GM12878 (cell line): ENCODE results near the gene SMAD2. TPM values are rescaled to one million over a fixed set of nuclear protein-coding genes. Genes with fewer than 3 reads are reported as not detected.

Experiments
- ATAC-seq: fragments of 200-7000 bp; cut with Tn5 transposase; 3 replicates; pipeline ENCODE4 v1.9.1; 2020; ENCODE audit warnings: mild to moderate bottlenecking, moderate library complexity
- BruUV-seq: library from RNA; stranded (reverse); fragments of 400-500 nt; replicated peaks from 2 replicates; lab custom pipeline; 2021; lab: Mats Ljungman, UMichigan
- CTCF ChIA-PET: fragments of 300-600 bp; sonication (Branson Sonifier 250); formaldehyde crosslinking; extraction: SDS; loops from one replicate; lab custom pipeline; 2021; ENCODE audit warnings: inconsistent platforms; lab: Yijun Ruan, JAX
- POLR2A ChIA-PET: fragments of 350-600 bp; formaldehyde crosslinking; extraction: SDS; loops from one replicate; lab custom pipeline; 2021; ENCODE audit warnings: inconsistent platforms; lab: Charles Lee
- RAD21 ChIA-PET: fragments of 300-600 bp; sonication (Branson Sonifier 250); formaldehyde crosslinking; loops from one replicate; lab custom pipeline; 2023; ENCODE audit warnings: antibody characterized with exemption; ENCODE audit not compliant: unreplicated experiment; lab: Charles Lee
- SMC1A ChIA-PET: fragments of 300-600 bp; sonication (Branson Sonifier 250); formaldehyde crosslinking; loops from one replicate; lab custom pipeline; 2023; ENCODE audit not compliant: unreplicated experiment, uncharacterized antibody; lab: Charles Lee
- DNase-seq: peaks from one replicate; pipeline ENCODE4 v3.0.0-alpha.2; 2011; ENCODE audit warnings: low read depth, low spot score
- FAIRE-seq: peaks from 3 replicates; lab custom pipeline; 2011; peaks lifted over from hg19 to GRCh38; lab: Jason Lieb, UNC
- H2AFZ ChIP-seq: 2 replicates; pipeline ENCODE4 v1.6.0; 2011; ENCODE audit warnings: low read depth, low read length, control low read depth; ENCODE audit not compliant: control insufficient read depth
- H3K27ac ChIP-seq: 2 replicates; pipeline ENCODE4 v1.5.1; 2011; ENCODE audit warnings: control low read depth; ENCODE audit not compliant: control insufficient read depth, insufficient read depth
- H3K27me3 ChIP-seq, 2 experiments: replicated peaks in 1 of 2; 2 replicates each; pipeline versions ENCODE4 v1.6.0 to v1.6.1; 2011; ENCODE audit warnings: low read length in 1 of 2; ENCODE audit not compliant: control insufficient read depth in 2 of 2, insufficient read depth in 2 of 2
- H3K36me3 ChIP-seq, 2 experiments: 2 replicates each; pipeline ENCODE4 v1.5.1; 2011; ENCODE audit warnings: low read length in 1 of 2; ENCODE audit not compliant: control insufficient read depth in 2 of 2, insufficient read depth in 2 of 2
- H3K4me1 ChIP-seq: 2 replicates; pipeline ENCODE4 v1.6.1; 2011; ENCODE audit warnings: mild to moderate bottlenecking, low read length, moderate library complexity, mixed read lengths; ENCODE audit not compliant: control insufficient read depth, insufficient read depth
- H3K4me2 ChIP-seq: 2 replicates; pipeline ENCODE4 v1.6.0; 2011; ENCODE audit warnings: control low read depth; ENCODE audit not compliant: control insufficient read depth, insufficient read depth
- H3K4me3 ChIP-seq: fragments of 200-600 bp; sonication (generic); 2 replicates; pipeline ENCODE4 v1.5.1; 2016
- H3K79me2 ChIP-seq: 2 replicates; pipeline ENCODE4 v1.6.0; 2011; ENCODE audit warnings: low read length; ENCODE audit not compliant: control insufficient read depth, insufficient read depth
- H3K9ac ChIP-seq: 2 replicates; pipeline ENCODE4 v1.8.0; 2011; ENCODE audit warnings: low read length, control low read depth, mixed read lengths; ENCODE audit not compliant: control insufficient read depth, insufficient read depth
- H3K9me3 ChIP-seq: replicated peaks from 3 replicates; pipeline ENCODE4 v1.5.1; 2011; ENCODE audit warnings: mild to moderate bottlenecking, low read length; ENCODE audit not compliant: control insufficient read depth, insufficient read depth
- H4K20me1 ChIP-seq: 2 replicates; pipeline ENCODE4 v1.6.0; 2011; ENCODE audit not compliant: control insufficient read depth, insufficient read depth
- BACH1 ChIP-seq: fragments of 450-650 bp; IDR thresholded peaks from 2 replicates; pipeline ENCODE4 v1.6.1; 2017; ENCODE audit warnings: mild to moderate bottlenecking, borderline replicate concordance
- E4F1 ChIP-seq: fragments of 450-650 bp; IDR thresholded peaks from 2 replicates; pipeline ENCODE4 v1.6.1; 2018; ENCODE audit warnings: borderline replicate concordance, mild to moderate bottlenecking; ENCODE audit not compliant: partially characterized antibody
- FOS ChIP-seq: IDR thresholded peaks from 3 replicates; pipeline ENCODE4 v1.6.1; 2011; ENCODE audit warnings: borderline replicate concordance; ENCODE audit not compliant: insufficient read length; ENCODE audit errors: extremely low read depth
- HDGF ChIP-seq: fragments of 450-650 bp; IDR thresholded peaks from 2 replicates; pipeline ENCODE4 v1.6.1; 2016; ENCODE audit warnings: antibody characterized with exemption
- NBN ChIP-seq: fragments of 450-650 bp; IDR thresholded peaks from 2 replicates; pipeline ENCODE4 v1.6.1; 2016
- NR2C1 ChIP-seq: fragments of 450-650 bp; IDR thresholded peaks from 2 replicates; pipeline ENCODE4 v1.6.1; 2017; ENCODE audit warnings: antibody characterized with exemption, mild to moderate bottlenecking, moderate library complexity
- POLR2A ChIP-seq: IDR thresholded peaks from 2 replicates; pipeline ENCODE4 v1.6.1; 2011; ENCODE audit warnings: low read depth, mild to moderate bottlenecking, low read length
- POLR2AphosphoS2 ChIP-seq: IDR thresholded peaks from 2 replicates; pipeline ENCODE4 v1.6.1; 2011; ENCODE audit warnings: low read depth, mild to moderate bottlenecking, low read length, improper control_type of control experiment, moderate library complexity
- RAD51 ChIP-seq: fragments of 450-650 bp; IDR thresholded peaks from 2 replicates; pipeline ENCODE4 v1.6.1; 2016; ENCODE audit warnings: moderate library complexity, mild to moderate bottlenecking, inconsistent platforms
- REST ChIP-seq: IDR thresholded peaks from 2 replicates; pipeline ENCODE4 v1.6.1; 2012; ENCODE audit warnings: mild to moderate bottlenecking, low read depth, low read length
- STAT3 ChIP-seq: IDR thresholded peaks from 2 replicates; pipeline ENCODE4 v1.6.1; 2011; ENCODE audit warnings: low read depth, low read length, improper control_type of control experiment
- TARDBP ChIP-seq: IDR thresholded peaks from 2 replicates; pipeline ENCODE4 v1.6.1; 2016; ENCODE audit warnings: borderline replicate concordance
- USF1 ChIP-seq: IDR thresholded peaks from 2 replicates; pipeline ENCODE4 v1.6.1; 2011; ENCODE audit warnings: borderline replicate concordance, low read depth, mild to moderate bottlenecking, moderate library complexity, mixed read lengths, low read length; ENCODE audit not compliant: insufficient read depth; ENCODE audit errors: extremely low read length
- ZZZ3 ChIP-seq: IDR thresholded peaks from 2 replicates; pipeline ENCODE4 v1.6.1; 2011; ENCODE audit warnings: low read depth; ENCODE audit not compliant: control insufficient read depth, insufficient read length
- WGBS: methylation state at CpG from one replicate; pipeline ENCODE4 v1.1.6; 2016; ENCODE audit warnings: low lambda C conversion rate; ENCODE audit not compliant: insufficient replicate concordance, insufficient coverage; ENCODE audit errors: missing lambda C conversion rate; 5-methylcytosine and 5-hydroxymethylcytosine counted together
- in situ Hi-C: fragments of 300-500 bp; cut with MboI; formaldehyde crosslinking; loops from 9 replicates; pipeline ENCODE4 v1.14.3; 2018; ENCODE audit warnings: mixed read lengths
- intact Hi-C: fragments of 100-400 bp; cut with micrococcal nuclease; formaldehyde crosslinking; loops from one replicate; pipeline ENCODE4 v1.14.2; 2022; ENCODE audit not compliant: unreplicated experiment
- polyA plus RNA-seq, 11 experiments: library from polyadenylated mRNA; depleted of rRNA in 4 of 11; unstranded in 6 of 11; stranded (reverse) in 5 of 11; fragments of >200 nt; fragmentation: Nextera tagmentation in 4 of 11; fragmentation: Illumina TruSeq in 1 of 11; extraction: Ambion mirVana in 4 of 11; extraction: Trizol in 1 of 11; gene quantifications; 1 replicate in 1 of 11; 2 replicates in 10 of 11; pipeline versions ENCODE4 v1.2.1 to v1.2.3, GENCODE V29; 2011 to 2016; ENCODE audit warnings: inconsistent platforms in 2 of 11, missing spikeins in 2 of 11, low read depth in 1 of 11
- total RNA-seq, 4 experiments: library from RNA; depleted of rRNA in 3 of 4; stranded (reverse); fragments of >200 nt in 3 of 4; fragmentation: Illumina TruSeq in 1 of 4; extraction: Trizol in 1 of 4; gene quantifications; 2 replicates each; pipeline versions ENCODE4 v1.2.1 to v1.2.3, GENCODE V29; 2013 to 2021

Gene SMAD2
- total and polyA plus RNA-seq, 10 of the 15 experiments (the other 5 are each of a cell fraction or from before 2014, with no cell fraction given) = 28.8 to 111 (median 65.8) TPM

DNA sequence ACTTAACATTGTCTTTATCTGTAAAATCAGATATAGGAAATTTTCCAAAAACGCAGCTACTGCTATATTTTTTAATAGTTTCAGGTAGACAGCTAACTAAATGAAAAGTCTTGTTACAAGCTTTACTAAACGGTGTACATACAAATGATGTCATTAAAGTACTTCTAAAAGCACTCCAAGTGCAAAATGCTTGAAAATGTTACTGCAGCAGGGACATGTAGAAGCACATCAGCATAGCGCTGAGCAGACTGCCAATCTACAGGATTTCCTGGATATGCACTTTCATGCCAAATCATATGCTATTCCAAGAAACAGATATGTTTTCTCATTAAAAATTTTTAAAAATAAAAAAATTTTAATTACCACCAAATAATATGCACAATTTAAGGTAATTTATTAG lies 61.7 kb downstream of the SMAD2 start:
- WGBS = 81% methylated on average over 3 of the region's 3 CpGs
- no peaks in the 10 kb centered on the region; the same call in 1 of the 2 replicates for H4K20me1 ChIP-seq
- ChIA-PET POLR2A (no interaction called here), SMC1A (interaction anchor here (1.8 kb wide), 1 partner anchor 24 kb away, joined by 4 read pairs; no protein-coding TSS in a partner anchor), RAD21 (no interaction called here), CTCF (interaction anchor here (0.7 kb wide), 1 partner anchor 21 kb away, joined by 3 read pairs; no protein-coding TSS in a partner anchor)
- H3K36me3 ChIP-seq = peaks cover 0 to 3% of the 10 kb centered on the region in 2 experiments; a peak in 3 of 4 replicates
- H3K4me1 ChIP-seq = no peaks in the 10 kb centered on the region
- no peaks in the 10 kb centered on the region for H3K27me3 ChIP-seq
- no peak overlapping the region for H3K4me3 ChIP-seq
- no peak overlapping the region for H3K4me2 ChIP-seq
- no peak for TF ChIP-seq NBN
- no peak for TF ChIP-seq NR2C1
- TF ChIP-seq ZZZ3 = no peak
- no peak for TF ChIP-seq BACH1
- TF ChIP-seq E4F1 = no peak
- no peak for TF ChIP-seq STAT3
- TF ChIP-seq TARDBP = no peak
- TF ChIP-seq POLR2A = no peak
- TF ChIP-seq USF1 = no peak
- no peak for TF ChIP-seq RAD51
- TF ChIP-seq FOS = no peak
- TF ChIP-seq POLR2AphosphoS2 = no peak
- no peak for TF ChIP-seq HDGF
- TF ChIP-seq REST = no peak
- FAIRE-seq = no peak
- H3K27ac ChIP-seq = no peak overlapping the region
- no peaks in the 10 kb centered on the region; the same call in none of the 2 replicates for H3K79me2 ChIP-seq
- intact Hi-C loops (no loop called here), in situ Hi-C loops (no loop called here)
- no peak for ATAC-seq
- BruUV-seq = no TSS peak
- no peaks in the 10 kb centered on the region for H3K9me3 ChIP-seq
- H2AFZ ChIP-seq = no peak overlapping the region
- DNase-seq = no peak
- no peak overlapping the region for H3K9ac ChIP-seq
